B cell (primary cell): ENCODE data around the gene DDR1.

Source experiments
- CTCF ChIP-seq: fragments of 200-600 bp; IDR thresholded peaks from one replicate; pipeline ENCODE4 v1.8.0; 2022; ENCODE audit warnings: antibody characterized with exemption, mild to moderate bottlenecking
- EZH2 ChIP-seq: IDR thresholded peaks from 2 replicates; pipeline ENCODE4 v1.6.1; 2012; ENCODE audit warnings: borderline replicate concordance, low read depth, mild to moderate bottlenecking, moderate library complexity, low read length; ENCODE audit not compliant: insufficient read depth, poor library complexity, severe bottlenecking

GRCh38 chr6:30854285-30855040 lies 29.9 kb upstream of the DDR1 start:
- TF ChIP-seq CTCF (no peak), EZH2 (no peak)
